ENCODE results near the gene DNPEP. TPM values are rescaled to one million over a fixed set of nuclear protein-coding genes. Genes with fewer than 3 reads are reported as not detected.

The DNPEP gene
- total RNA-seq, 1 experiment from 2014 or later, result 60.9 TPM

DNA sequence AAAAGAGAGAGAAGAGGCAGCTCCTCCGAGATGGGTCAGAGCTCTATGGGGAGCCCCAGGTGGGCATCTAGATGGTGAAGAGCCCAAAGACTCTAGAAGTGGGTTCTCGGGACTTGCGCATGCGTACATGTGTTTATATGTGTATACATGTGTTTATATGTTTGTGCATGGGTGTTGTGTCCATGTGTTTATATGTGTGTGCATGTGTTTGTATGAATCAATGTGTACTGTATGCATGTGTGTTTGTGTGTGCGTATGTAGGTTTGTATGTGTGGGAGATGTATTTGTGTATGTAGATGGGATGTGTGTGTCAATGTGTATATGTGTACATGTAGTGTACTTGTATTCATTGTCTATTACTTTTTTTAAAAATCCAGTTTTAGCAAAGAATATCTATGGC, 25.6 kb downstream of the DNPEP start:
- Histone ChIP-seq H2BK20ac (ENCODE audit: low read depth, low read length, poor library complexity, severe bottlenecking) (no peak overlapping the region), H2BK15ac (ENCODE audit: low read depth, low read length) (no peak overlapping the region), H3K4me2 (ENCODE audit: insufficient read depth, insufficient read length, low read length) (no peak overlapping the region)

More for the DNA sequence above, 25.6 kb downstream of the DNPEP start:
- Histone ChIP-seq H3K27me3 (ENCODE audit: insufficient read depth, low read length) (peaks cover 20% of the 10 kb centered on the region; the same call in 1 of the 2 replicates), H4K5ac (ENCODE audit: insufficient read length, low read depth, low read length) (no peak overlapping the region), H3K18ac (ENCODE audit: insufficient read length, low read depth, low read length) (no peak overlapping the region), H3K79me2 (ENCODE audit: insufficient read depth, low read length) (no peaks in the 10 kb centered on the region), H3K9ac (ENCODE audit: extremely low read depth, insufficient read length, low read length) (no peak overlapping the region), H2AK5ac (ENCODE audit: insufficient read length, low read length) (no peak overlapping the region), H3K23me2 (ENCODE audit: insufficient read length, low read depth, low read length, poor library complexity, severe bottlenecking) (peaks cover 9% of the 10 kb centered on the region), H3T11ph (ENCODE audit: low read length) (no peak overlapping the region), H4K91ac (ENCODE audit: insufficient read length, low read depth, low read length) (no peak overlapping the region), H4K8ac (replicated peaks; ENCODE audit: insufficient read length, low read depth, low read length) (no peak overlapping the region), H3K9me3 (ENCODE audit: control insufficient read depth, low read depth, low read length) (no peaks in the 10 kb centered on the region), H3K23ac (ENCODE audit: insufficient read length, low read depth, low read length) (no peak overlapping the region), H3K14ac (ENCODE audit: insufficient read depth, low read length) (no peak overlapping the region), H4K20me1 (ENCODE audit: control insufficient read depth, insufficient read depth, insufficient read length) (no peaks in the 10 kb centered on the region), H3K4ac (ENCODE audit: low read depth, low read length) (no peak overlapping the region), H3K4me1 (ENCODE audit: insufficient read depth, low read length) (no peaks in the 10 kb centered on the region), H3K79me1 (ENCODE audit: insufficient read depth, low read depth, low read length, poor library complexity, severe bottlenecking) (no peaks in the 10 kb centered on the region), H2BK120ac (ENCODE audit: low read depth, low read length, poor library complexity, severe bottlenecking) (no peak overlapping the region), H3K56ac (ENCODE audit: insufficient read length, low read depth, low read length) (no peak overlapping the region), H3K27ac (ENCODE audit: insufficient read length, low read depth, low read length) (no peak overlapping the region), H2BK12ac (ENCODE audit: insufficient read length, low read depth, low read length) (no peak overlapping the region), H2AFZ (ENCODE audit: low read length) (no peak overlapping the region), H2BK5ac (ENCODE audit: insufficient read length, low read length) (no peak overlapping the region)
- H3K27me3 Mint-ChIP-seq (ENCODE audit: low read depth), result peaks cover 54% of the 10 kb centered on the region
- no peak for DNase-seq
- peaks cover 3 to 4% of the 10 kb centered on the region in 2 experiments; a peak in 2 of 4 replicates for H3K4me1 Mint-ChIP-seq
- no peaks in the 10 kb centered on the region for H3K36me3 Mint-ChIP-seq (ENCODE audit: insufficient read depth in 1 of 3, low read depth in 3 of 3)
- no peak overlapping the region for H3K27ac Mint-ChIP-seq
- TF ChIP-seq, protein P1, sequence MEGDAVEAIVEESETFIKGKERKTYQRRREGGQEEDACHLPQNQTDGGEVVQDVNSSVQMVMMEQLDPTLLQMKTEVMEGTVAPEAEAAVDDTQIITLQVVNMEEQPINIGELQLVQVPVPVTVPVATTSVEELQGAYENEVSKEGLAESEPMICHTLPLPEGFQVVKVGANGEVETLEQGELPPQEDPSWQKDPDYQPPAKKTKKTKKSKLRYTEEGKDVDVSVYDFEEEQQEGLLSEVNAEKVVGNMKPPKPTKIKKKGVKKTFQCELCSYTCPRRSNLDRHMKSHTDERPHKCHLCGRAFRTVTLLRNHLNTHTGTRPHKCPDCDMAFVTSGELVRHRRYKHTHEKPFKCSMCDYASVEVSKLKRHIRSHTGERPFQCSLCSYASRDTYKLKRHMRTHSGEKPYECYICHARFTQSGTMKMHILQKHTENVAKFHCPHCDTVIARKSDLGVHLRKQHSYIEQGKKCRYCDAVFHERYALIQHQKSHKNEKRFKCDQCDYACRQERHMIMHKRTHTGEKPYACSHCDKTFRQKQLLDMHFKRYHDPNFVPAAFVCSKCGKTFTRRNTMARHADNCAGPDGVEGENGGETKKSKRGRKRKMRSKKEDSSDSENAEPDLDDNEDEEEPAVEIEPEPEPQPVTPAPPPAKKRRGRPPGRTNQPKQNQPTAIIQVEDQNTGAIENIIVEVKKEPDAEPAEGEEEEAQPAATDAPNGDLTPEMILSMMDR (conservative IDR thresholded peaks at IDR 0.05), result no peak
- WGBS (ENCODE audit: extremely low coverage, insufficient read length, low lambda C conversion rate), result 100% methylated on average over 1 of the region's 5 CpGs
- no peak overlapping the region for H3K4me3 Mint-ChIP-seq
- no peaks in the 10 kb centered on the region for H3K9me3 Mint-ChIP-seq
